Measurements from ENCODE around the gene LIPC.

The LIPC gene

DNA sequence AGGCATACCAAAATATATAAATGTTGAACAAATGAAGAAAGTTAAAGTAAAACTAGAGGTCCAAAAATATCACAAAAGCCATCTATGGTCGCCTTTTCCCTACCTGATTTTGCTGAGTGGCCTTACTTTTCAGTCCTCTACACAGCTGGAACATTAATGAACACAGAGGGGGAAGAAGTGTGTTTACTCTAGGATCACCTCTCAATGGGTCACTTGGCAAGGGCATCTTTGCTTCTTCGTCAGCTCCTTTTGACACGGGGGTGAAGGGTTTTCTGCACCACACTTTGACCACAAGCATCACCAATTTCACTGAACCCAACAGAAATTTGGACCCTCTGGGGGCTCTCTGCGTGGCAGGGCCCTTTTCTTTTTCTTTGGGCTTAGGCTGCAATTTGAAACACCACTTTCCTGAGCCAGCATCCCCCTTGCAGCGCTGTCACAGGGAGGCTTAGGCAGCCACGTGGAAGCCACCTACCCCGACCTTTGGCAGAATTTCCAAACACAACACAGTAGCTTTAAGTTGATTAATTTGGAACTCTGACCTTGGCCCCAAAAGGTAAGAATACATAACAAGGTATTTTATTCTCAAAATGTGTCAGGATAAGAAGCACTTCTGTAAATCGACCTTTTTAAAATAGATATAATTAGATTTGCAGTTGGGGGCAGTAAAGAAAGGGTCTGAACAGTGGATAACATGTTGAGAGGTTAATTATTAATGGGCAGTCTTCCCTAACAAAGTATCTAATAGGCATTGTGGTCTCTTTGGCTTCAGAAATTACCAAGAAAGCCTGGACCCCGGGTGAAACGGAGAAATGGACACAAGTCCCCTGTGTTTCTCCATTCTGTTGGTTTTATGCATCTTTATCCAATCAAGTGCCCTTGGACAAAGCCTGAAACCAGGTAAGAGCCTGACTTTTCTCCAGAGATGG lies at the start of gene LIPC:
LIPC (plus strand) TSS at position 771 of the 929 bp plus-strand sequence; CDS start at position 813, 42 bp downstream.
- DNase-seq, result no peak

- DNase-seq, result no peak
Observed at GRCh38 chr15:58383876-58384275, 47.9 kb upstream of the LIPC start.

GRCh38 chr15:58384667-58385066 lies 47.1 kb upstream of the LIPC start:
- no peak for DNase-seq

DNA sequence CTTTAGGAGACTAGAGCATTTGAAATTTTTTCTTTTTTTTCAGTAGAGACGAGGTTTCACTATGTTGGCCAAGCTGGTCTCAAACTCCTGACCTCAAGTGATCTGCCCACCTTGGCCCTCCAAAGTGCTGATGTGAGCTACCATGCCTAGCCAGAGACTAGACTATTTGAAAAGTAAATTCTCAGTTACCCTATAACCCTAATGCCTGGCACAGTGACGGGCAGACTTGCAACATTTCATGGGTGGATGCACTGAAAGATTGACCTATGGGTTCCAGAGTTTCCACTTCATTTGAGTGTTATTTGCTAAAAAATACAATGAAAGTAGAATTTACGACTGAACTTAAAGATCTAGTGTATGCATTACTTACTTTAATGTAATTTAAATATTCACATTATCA lies 45.7 kb upstream of the LIPC start:
- DNase-seq, result no peak

GRCh38 chr15:58386641-58387040 lies 45.1 kb upstream of the LIPC start:
- no peak for DNase-seq

DNA sequence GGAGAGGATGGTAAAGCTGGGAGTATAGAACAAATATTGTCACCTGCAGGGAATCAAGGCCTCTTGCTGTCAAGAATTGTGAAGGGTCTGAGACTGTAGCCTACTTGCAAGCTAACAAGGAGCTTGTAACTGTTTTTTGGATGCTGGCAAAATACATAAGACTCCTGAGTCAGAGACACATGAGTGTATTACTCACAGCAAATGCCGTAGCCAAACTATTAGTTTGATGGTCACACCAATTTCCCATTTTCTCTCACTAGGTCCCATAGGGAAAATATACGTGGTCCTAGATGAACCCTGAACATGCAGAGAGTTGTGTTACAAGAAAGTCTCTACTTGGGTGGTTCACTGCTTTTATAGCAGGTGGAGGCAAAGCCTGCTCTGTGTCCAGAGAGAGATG lies 44.7 kb upstream of the LIPC start:
- DNase-seq, result no peak

- DNase-seq, result no peak
Observed at GRCh38 chr15:58388211-58388610, 43.6 kb upstream of the LIPC start.

DNA sequence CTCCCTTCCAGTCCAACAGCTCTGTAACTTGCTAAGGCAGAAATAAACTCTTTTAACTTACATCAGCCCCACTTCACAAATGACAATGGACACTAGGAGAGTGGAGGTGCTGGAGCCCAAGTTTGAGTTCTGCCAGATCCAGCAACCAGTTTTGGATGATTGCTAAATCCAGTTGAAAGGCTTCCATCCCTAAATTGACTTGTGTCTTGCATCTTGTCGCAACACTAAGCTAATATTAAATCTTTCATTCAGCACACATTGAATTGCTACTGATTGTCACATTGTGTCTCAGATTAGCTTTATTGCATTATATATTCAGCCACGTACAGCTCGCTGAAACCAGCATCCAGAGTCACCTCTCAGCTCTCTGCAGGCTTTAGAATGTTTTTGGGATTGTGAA lies 41.7 kb upstream of the LIPC start:
- DNase-seq, result no peak

GRCh38 chr15:58390655-58391054 lies 41.1 kb upstream of the LIPC start:
- DNase-seq, result no peak

DNA sequence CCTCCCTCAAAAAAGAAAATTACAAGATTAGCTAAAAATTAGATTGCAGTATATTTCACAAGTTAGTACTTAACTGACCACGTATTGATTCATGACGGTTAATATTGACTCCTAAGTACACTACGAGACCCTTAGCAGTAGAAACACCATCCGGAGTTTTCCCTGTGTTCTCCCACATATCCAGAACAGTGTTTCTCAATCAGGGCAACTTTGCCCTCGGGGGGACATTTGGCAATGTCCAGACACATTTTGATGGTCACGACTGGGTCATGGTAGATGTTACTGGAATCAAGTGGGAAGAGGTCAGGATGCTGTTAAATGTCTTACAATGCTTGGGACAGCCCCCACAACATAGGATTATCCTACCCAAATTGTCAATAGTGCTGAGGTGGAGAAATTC lies 40.7 kb upstream of the LIPC start:
- no peak for DNase-seq

DNA sequence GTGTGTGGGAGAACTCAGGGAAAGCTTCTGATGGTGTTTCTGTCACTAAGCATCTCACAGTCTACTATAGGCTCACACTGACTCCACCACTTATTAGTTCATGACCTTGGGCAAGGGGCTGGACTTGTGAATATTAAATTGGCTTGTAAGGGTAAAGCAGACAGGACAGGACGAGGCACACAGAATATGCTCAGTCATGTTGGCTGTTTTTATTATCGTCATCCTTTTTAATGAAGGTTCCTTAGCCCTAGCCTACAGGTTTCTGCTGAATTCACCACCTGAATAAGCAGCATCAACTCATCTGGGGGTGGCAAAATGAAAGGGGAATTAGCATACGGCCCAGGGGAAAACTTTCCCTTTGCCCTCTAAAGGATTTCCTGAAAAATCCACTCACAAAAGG lies 39.6 kb upstream of the LIPC start:
- DNase-seq, result no peak

- DNase-seq, result no peak
Observed at GRCh38 chr15:58392611-58393161, 39.1 kb upstream of the LIPC start.

DNA sequence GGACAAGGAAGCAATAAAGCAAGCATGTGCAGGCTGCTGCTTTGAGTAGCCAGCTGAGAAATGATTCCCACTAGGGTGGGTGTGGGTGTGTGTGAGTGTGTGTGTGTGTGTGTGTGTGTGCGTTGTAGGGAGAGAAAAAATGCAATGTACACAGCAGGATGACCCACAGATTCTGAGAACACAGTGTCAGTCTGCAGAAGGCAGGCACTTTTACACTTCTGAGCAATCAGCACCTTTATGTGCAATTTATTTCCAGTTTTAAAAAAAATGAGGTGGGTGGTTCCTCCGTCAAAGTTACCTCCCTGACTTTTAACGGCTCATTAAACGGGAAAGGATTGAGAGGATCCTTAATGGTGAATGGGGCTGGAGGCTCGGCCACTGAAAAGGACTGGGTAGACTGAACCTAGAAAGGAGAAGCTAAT lies 38.5 kb upstream of the LIPC start:
- no peak for DNase-seq

DNA sequence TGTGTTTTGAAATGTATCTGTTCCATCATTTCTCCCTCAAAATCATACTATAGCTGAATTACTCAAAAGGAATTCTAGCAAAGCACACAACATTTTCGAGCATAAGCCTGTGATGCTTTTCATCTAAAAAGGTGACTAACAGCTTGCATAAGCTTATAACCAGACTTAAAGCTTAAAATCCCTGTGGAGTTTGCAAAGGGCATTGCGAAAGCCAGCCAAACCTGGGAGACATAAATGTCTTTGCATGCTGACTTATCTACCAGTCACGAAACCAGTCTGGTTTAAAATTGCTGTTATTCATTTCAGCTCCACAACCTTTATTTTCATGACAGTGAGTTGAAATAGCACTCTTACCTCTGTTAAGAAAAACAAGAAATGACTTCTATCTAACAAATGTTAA lies 35.6 kb upstream of the LIPC start:
- DNase-seq, result peak in 1 of 14 donors; percentile 4

DNA sequence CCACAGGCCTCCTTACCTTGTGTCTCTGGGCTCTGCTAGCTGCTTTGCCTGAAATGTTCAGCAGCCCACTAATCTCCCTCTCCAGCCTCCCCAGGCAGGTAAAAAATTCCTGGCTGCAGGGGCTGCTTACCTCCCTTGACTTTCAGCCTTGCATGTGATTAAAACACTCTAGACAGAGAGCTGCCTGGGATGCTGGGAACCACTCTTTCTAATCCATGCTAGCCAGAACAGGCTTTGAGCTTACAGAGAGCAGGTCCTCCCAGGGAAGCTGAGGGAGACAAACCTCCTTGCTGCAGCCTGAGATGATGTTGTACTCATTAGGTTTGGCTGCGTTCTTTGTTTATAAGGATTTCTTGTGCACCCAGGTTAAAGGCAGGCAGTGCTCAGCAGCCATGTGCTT lies 33.7 kb upstream of the LIPC start:
- peak in 1 of 14 donors; percentile 8 for DNase-seq

DNA sequence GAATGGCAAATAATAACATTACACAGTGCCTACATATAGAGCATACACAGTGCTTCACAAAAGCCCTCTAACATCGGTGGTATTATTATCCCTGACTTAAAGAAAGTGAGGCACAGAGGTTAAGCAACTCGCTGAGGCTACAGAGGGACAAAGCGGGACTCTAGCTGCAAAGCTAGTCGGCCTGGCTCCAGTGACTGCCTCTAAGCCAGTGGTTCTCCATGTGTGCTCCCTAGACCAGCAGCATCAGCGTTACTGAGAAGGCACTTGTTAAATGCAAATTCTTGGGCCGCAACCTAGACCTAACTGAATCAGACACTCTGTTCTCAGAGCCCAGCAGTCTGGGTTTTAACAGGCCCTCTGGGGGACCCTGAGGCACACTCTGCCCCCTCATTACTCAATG lies 33.1 kb upstream of the LIPC start:
- no peak for DNase-seq

DNA sequence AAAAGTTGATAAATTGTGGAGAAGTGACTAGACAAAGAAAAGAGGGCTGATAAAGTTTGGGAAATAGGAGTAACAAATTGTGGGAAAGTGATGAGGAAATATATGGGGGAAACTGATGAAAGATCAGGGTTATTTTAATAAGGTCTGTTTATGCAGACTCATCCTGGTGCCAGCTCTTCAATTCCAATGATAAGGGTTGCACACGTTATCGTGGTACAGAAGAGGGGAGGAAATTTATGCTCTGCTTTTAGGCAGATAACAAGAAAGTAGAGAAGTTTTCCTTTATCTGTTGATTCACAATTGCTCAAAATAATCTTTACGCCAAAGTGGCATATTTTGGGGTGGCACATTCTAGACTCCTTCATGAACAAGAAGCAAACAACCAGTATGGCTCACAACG lies 32.1 kb upstream of the LIPC start:
- DNase-seq, result no peak

DNA sequence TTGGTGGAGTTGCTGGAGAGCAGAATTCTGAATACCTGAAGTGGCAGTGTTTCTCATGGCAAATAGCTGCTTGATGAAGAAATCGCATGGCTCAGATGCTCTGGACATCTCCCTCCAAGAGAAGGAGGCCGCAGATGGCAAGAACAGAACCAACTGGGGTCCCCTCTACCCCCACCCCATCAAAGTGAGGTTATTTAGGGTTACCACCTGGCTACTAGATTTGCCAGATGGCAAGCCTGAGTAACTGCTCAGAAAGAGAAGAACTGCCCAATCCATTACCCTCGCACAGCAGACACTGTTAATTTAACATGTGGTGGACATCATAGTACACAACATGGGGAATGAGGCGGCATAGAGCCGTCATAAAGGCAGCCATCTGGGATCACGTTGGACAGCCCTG lies 30.5 kb upstream of the LIPC start:
- DNase-seq, result peak in 2 of 14 donors; percentile 1 to 95

DNA sequence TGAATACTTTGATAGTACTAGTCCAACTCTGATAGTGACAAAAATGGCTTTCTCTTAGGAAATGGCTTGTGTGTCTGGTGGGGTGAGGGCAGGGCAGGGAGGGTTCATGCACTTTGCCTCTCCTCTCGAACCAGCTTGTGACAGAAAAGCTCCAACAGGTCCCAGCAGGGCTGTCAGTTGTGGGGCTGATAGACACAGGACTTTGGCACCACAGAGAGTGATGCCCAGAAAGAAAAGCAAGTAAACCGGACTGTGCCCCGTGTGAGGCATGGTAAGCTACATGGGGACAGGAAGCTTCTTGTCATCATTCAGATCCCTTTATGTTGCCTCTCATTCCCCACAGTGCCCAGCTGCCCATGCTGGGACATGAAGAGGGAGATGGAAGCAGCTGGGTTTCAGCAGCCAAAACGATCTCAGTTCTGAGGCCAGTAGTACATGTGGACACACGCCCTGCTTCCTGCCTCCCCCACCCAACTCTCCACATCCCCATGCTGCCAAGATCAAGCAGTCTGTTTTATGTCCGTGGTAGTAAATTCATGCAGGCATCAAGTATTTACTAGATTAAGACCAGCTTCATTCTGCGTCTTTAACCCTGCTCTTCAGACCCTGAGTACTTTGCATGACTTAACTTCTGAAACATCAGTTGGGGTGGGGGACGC lies 29.7 kb upstream of the LIPC start:
- peak in 1 of 14 donors; percentile 50 for DNase-seq

DNA sequence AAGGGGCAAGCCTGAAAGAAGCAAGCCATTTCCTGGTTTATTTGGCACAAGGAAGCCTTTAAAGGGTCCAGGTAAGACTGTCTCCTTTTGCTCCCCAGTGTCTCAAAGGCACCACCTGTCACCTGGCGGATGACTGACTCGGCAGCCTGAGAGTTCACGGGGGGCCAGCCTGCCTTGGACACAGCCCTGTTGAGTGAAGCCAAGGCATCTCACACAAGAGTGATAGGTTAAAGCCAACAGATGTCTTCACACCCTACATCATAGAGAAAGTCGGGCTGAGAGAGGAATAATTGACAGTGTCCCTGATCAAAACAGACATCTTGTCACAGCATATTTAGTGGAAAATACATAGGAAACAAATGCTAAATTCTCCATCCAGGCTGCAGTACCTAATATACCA lies 28.2 kb upstream of the LIPC start:
- peak in 3 of 14 donors; percentile 23 to 99 (median 30) for DNase-seq

- no peak for DNase-seq
Observed at GRCh38 chr15:58404020-58404419, 27.8 kb upstream of the LIPC start.

- DNase-seq, result no peak
Observed at GRCh38 chr15:58404722-58405121, 27.1 kb upstream of the LIPC start.

DNA sequence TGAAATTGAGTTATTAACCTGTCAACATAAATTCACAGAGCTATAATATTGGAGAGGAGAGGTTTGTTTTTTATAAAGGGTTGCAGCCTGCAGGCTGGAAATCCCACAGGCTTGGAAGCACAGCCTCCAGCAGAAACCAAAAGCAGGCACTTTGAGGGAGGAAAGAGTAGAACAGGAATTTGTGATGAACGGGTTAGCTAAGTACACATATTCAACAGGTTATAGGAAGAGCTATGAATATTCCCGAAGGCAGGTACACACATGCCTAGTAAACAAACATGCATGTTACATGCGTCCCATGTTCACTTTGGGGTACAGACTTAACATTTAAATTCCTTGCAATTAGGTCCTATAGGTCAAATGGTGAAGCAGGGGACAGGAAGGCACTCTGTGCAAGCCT lies 25.9 kb upstream of the LIPC start:
- DNase-seq, result no peak

DNA sequence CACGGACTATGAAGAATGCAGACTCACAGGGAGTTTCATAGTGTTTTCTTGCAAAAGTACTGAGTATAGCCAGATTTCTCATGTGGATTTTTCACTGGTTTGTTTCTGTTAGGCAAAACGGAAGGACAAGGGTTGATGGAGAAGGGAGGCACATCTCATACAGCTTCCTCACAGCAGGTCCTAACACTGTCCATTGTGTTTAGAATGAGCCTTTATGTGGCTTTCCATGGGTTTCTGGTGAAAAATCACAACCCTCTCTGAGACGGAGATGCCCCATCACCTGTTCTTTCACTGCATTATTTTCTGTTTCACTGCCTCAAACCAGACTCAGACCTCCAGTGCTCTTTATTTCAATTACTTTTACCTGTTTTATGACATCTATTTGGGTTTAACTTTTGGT lies 25.0 kb upstream of the LIPC start:
- DNase-seq, result no peak
